HCT116 (cell line): ENCODE results near the gene AK2.

Source experiments
- CTCF ChIP-seq, 3 experiments: fragments of 200-600 bp in 1 of 3; sonication (generic) in 1 of 3; IDR thresholded peaks in 2 of 3; conservative IDR thresholded peaks in 1 of 3; 2 replicates each; pipeline ENCODE4 v1.5.1; 2012 to 2017; ENCODE audit warnings: low read depth in 2 of 3, low read length in 2 of 3, antibody characterized with exemption in 1 of 3, borderline replicate concordance in 1 of 3, control low read depth in 1 of 3, mild to moderate bottlenecking in 1 of 3, mixed read lengths in 1 of 3, mixed run types in 1 of 3, moderate library complexity in 1 of 3; ENCODE audit not compliant: insufficient read depth in 1 of 3
- EZH2 ChIP-seq: fragments of 200-600 bp; sonication (generic); IDR thresholded peaks from 2 replicates; pipeline ENCODE4 v1.6.1; 2017; ENCODE audit warnings: antibody characterized with exemption, mixed run types
- POLR2A ChIP-seq: IDR thresholded peaks from 2 replicates; pipeline ENCODE4 v1.7.0; 2011; ENCODE audit warnings: borderline replicate concordance; ENCODE audit not compliant: insufficient read depth, insufficient read length; ENCODE audit errors: extremely low read depth
- POLR2AphosphoS5 ChIP-seq: IDR thresholded peaks from 2 replicates; pipeline ENCODE4 v1.6.1; 2011; ENCODE audit warnings: mild to moderate bottlenecking, low read depth, low read length, moderate library complexity
- RAD21 ChIP-seq: IDR thresholded peaks from 2 replicates; pipeline ENCODE4 v1.6.1; 2012; ENCODE audit warnings: low read depth, mild to moderate bottlenecking

- TF ChIP-seq POLR2A (no peak), POLR2AphosphoS5 (peak; percentile 41; the same call in 1 of the 2 replicates), RAD21 (no peak), CTCF (IDR thresholded peaks at IDR 0.05 in 2 of 3, conservative IDR thresholded peaks at IDR 0.05 in 1 of 3; ENCODE audit: borderline replicate concordance in 1 of 3, insufficient read depth in 1 of 3, low read depth in 2 of 3, low read length in 2 of 3) (no peak), EZH2 (no peak)
These were observed 38.6 kb downstream of the AK2 start for GRCh38 chr1:32998064-32998463.
